SK-N-DZ (cell line): ENCODE measurements around the gene LLGL1.
A peak's percentile ranks its signal among the peaks of the same experiment; 100 is the strongest.

Experiments used
- DNase-seq: peaks from one replicate; pipeline ENCODE4 v3.0.0-alpha.2; 2015; ENCODE audit warnings: low spot score

LLGL1 gene

DNA sequence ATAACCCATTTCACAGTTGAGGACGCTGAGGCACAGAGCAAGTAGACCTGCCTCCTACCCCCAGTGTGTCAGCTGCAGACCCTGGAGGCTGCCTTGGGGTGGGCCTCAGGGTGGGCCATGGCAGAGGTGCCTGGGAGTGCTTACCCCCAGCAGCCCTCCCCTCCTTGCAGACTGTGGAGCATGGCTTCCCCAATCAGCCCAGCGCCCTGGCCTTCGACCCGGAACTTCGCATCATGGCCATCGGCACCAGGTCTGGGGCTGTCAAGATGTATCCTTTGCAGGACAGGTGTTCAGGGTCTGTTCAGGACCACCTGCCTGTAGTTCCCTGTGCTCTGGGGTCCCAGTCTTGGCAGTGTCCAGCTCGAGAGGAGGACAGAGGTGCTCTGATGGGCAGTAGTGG, 4.3 kb downstream of the LLGL1 start:
- no peak for DNase-seq

DNA sequence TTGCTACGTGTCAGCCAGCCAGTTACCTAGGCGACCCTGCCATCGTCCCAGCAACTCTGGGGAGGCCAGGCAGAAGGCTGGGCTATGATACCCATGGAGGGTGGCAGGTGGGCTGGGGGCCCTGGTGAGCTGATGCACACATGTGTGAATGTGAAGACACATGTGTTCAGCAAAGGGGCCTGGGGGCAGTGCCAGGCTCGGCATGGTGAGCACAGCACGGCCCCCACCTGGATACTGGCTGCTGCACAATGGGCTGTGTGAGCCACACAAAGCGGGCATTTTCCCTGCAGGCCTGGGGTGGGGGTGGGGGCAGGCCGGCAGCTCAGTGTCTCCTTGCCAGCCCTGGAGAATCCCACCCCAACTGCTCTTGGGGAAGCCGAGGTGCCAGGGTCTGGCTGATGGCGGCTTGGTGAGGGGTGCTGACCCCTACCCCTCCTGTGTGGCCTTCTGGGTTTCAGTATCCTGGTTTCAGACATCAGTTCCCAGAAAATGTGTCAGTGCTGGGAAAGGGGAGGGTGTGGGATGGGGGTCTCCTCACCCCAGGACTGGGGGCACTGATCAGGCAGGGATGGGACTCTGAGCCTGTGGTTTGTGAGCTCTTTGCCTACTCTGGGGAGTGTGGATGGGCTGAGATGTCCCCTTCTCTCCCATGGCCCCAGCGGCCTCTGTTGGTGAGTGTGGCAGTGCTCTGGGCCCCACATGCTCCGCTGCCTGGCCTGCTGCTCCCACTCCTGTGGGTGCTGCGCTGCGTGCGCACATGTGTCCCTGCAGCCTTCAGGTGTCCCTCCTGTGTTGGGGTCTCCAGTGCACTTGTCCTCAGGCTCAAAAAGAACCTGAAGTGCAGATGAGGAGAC, 5.1 kb downstream of the LLGL1 start:
- DNase-seq: no peak

DNA sequence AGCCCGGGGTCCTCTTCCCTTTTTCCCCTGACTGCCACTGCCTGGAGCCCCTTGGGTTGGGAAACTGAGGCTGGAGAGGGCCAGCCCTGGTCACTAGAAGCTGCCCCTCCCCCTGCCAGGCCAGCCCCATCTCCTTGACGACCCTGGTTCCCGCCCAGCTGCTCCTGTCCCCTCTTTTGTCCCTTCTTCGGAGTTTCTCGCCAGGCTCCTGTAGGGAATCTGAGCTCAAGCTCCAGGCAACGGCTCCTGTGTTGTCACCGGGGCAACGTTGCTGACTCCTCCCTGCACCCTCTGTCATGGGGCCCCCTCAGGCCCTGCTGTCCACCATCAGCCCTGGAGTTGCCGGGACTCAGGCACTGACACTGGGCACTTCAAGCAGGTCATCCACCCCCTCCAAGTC, 5.7 kb downstream of the LLGL1 start:
- DNase-seq: no peak

DNA sequence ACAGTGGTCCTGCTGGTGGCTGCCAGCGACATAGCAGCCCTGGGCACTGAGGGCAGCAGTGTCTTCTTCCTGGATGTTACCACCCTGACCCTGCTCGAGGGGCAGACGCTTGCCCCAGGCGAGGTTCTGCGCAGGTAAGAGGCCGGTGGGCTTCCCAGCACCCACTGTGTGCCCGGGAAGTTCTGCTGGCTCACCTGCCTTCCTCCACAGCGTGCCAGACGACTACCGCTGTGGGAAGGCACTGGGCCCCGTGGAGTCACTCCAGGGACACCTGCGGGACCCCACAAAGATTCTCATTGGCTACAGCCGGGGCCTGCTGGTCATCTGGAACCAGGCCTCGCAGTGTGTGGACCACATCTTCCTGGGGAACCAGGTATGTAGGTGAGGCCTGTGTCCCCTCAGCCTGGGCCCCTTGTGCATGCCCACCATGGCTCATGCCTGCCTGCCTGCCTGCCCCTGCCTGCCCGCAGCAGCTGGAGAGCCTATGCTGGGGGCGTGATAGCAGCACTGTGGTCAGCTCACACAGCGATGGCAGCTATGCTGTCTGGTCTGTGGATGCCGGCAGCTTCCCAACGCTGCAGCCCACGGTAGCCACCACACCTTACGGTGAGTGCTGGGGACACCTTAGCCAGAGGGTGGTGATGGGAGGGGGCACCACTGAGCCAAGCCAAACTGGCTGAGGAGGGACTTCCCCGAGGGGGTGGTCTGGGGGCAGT, 8.5 kb downstream of the LLGL1 start:
- DNase-seq: no peak

DNA sequence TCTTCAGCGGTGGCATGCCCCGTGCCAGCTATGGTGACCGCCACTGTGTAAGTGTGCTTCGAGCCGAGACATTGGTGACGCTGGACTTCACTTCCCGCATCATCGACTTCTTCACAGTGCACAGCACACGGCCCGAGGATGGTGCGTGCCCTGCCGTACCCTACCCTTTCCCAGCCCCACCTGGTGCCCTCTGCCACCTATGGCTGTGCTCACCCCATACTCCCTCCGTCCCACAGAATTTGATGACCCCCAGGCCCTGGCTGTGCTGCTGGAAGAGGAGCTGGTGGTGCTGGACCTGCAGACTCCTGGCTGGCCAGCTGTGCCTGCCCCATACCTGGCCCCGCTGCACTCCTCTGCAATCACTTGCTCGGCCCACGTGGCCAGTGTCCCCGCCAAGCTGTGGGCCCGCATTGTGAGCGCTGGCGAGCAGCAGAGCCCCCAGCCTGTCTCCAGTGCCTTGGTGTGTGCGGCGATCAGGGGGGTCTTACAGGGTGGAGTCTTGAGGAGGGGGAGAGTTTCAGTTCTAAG, 9.5 kb downstream of the LLGL1 start:
- no peak for DNase-seq

DNA sequence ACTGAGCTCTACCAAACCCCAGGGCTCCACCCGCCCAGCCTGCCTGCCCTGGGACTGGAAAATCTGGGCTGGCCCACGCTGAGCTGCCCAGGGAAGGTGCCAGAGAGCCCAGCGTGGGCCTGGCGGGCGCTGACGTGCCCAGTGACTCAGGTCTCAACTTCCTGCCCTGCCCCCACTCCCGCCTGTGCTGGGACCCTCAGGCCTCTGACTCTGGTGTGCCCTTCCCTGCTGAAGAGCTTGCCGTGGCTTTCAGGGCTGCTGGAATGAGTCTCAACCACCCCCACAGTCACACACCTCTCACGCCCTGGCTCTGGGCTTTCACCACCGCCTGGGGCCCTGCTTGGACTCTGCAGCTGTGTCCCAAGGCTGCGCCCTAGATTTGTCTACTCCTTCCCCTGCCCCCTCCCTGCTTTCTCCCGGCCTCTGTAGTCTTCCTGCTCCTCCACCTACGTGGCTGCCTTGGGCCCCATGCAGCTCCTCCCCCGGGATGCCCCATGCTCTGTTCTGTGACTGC, 10.4 kb downstream of the LLGL1 start:
- DNase-seq: no peak

DNA sequence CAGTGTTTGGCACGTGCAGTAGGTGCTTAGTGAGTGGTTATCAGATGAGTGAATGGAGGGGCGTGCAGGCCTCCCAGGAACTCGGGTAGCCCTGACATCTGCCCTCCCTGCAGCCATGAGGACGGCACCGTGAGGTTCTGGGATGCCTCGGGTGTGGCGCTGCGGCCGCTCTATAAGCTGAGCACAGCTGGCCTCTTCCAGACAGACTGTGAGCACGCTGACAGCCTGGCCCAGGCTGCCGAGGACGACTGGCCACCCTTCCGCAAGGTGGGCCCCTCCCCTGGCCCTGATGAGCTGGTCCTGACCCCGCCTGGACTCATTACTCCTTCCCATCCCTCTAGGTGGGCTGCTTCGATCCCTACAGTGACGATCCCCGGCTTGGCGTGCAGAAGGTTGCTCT, 11.1 kb downstream of the LLGL1 start:
- no peak for DNase-seq

DNA sequence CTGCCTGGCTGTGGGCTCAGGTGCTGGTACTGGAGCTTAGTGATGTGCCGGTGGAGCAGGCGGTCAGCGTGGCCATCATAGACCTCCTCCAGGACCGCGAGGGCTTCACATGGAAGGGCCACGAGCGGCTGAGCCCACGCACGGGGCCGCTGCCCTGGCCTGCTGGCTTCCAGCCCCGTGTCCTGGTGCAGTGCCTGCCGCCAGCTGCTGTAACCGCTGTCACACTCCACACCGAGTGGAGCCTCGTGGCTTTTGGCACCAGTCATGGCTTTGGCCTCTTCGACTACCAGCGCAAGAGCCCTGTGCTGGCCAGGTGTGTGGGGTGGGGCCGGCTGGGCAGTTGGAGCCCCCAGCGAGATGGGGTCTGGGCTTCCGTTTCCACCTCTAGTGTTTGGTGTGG, 12.0 kb downstream of the LLGL1 start:
- DNase-seq: no peak

DNA sequence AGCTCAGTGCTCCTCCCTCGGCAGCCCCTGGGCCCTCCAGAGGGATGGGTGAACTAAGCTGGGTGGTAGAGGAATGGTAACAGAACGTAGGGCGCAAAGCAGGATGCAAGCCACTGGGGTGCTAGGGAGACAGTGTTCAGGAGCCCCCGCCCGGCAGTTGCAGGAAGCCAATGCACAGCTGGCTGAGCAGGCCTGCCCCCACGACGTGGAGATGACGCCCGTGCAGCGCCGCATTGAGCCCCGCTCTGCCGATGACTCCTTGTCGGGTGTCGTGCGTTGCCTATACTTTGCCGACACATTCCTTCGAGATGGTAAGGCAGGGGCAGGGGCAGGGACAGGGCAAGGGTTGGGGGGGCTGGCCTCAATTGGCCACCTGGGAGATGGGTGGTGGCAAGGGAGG, 12.9 kb downstream of the LLGL1 start:
- no peak for DNase-seq

DNA sequence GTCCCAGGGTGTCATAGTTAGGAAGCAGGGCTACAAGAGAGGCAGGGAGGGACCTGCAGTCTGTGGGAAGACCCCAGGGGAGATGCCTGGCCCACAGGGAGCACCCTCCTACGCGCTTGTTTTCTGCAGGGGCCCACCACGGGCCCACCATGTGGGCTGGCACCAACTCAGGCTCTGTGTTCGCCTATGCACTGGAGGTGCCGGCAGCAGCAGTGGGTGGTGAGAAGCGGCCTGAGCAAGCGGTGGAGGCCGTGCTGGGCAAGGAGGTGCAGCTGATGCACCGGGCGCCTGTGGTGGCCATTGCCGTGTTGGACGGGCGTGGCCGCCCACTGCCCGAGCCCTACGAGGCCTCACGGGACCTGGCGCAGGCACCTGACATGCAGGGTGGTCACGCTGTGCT, 15.0 kb downstream of the LLGL1 start:
- DNase-seq: no peak

DNA sequence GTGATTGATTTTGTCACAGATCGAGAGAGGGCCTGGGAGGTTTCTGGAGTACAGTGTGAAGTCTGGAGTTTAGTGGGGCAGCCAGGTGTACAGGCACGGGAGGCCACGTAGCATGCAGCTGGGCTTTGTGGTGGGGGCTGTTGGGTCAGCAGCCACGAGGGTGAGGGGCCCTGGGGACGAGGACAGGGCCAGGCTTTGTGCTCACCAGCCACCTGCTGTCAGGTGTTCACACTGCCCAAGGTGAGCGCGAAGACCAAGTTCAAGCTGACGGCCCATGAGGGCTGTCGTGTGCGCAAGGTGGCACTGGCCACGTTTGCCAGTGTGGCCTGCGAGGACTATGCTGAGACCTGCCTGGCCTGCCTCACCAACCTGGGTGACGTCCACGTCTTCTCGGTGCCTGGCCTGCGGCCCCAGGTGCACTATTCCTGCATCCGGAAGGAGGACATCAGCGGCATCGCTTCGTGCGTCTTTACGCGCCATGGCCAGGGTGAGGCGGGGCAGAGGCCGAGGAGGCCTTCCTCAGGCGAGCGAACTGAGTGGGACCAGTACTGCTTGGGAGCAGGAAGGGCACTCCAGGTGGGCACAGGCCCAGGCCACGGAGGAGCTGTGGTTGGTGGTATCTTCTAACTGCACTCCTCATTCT, 15.9 kb downstream of the LLGL1 start:
- DNase-seq: no peak

DNA sequence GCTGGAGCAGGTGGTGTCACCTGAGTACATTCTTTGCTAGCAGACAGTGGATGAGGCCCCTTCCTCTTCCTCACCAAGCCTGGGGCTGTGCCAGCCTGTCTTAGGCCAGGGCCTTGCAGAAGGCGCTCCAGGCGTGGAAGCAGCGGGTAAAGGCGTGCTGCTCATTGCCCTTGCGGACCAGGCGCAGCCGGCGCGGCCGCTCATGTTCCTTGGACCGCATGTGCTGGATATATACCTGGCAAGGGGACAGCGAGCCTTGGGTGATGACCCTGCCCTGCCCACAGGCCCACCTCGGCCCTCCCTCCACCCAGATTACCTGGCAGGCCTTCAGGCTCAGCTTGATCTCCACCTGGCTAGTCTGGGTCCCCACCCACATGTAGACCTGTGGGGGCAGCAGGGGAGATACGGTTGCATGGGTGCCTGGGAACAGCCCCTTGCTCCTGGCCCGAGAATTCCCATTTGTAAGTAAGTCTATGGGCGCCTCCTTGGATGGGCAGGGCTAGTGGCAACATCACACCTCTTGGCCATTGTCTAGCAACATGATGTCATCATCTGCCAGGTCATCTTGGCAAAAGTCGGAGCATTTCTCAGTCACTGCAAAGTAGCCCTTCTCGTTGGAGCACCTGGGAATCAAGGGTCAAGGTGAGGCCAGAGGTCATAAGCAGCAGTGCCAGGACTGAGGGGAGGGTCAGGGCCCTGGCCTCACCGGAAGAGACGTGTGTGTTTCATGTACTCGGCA, 19.8 kb downstream of the LLGL1 start:
- no peak for DNase-seq

DNA sequence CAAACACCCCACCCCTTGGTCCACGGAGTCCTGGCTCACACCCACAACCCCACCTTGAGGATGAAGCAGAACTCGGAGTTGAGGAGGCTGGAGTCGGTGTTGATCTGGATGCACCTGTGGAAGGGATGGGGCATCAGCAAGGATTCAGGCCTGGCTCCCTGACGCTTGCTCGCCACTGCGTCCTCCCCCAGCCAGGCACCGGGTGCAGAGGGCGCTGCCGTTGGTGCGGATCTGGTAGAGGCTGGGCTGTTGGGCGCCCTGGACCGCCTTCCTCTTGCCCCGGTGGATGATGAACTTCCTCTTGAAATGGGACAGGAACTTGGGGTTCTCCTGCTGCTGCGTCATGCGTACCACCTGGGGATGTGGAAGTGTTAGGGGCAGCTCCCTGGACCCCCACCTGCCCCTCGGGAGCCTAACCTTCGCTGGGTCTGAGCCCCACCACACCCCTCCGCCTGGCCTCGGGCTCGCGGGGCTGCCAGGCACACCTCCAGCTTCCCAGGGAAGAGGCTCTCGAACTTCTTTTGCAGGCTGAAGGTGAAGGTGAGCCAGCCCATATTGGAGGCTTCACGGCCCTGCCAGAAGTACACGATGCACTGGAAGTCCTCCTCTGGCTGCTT, 20.8 kb downstream of the LLGL1 start:
- no peak for DNase-seq

DNA sequence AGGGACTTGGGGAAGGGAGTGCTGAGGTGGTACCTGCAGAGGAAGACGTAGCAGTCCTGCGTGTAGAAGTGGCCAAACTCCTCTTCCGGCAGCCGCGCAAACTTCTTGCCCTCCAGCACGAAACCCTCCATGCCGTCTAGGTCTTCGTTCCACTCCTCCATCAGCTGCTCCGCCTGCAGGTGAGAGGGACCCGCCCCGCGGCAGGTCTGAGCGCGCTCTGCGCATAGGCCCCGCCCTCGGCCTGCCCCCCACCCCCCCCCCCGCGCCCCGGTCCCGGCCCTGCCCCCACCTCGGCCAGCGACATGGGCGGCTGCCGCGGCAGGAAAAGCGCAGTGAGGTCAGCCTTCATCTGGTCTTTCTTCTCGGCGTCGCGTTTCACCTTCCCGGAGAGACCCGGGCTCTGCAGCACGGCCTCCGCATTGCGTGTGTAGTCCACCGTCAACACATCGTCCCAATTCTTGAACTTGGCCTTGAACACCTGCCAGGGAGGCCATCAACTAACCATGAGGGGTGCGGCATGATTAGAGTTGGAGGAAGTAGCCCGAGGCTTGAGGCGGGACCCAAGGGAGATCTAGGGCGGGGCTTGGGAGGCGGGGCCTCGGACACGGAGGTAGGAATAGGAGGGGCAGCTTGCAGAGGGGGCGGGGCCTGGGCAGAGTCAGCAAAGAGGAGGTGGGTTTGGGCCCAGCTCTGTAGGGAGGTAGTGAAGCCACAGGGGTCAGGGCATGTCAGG, 21.6 kb downstream of the LLGL1 start:
- DNase-seq: peak; percentile 65

DNA sequence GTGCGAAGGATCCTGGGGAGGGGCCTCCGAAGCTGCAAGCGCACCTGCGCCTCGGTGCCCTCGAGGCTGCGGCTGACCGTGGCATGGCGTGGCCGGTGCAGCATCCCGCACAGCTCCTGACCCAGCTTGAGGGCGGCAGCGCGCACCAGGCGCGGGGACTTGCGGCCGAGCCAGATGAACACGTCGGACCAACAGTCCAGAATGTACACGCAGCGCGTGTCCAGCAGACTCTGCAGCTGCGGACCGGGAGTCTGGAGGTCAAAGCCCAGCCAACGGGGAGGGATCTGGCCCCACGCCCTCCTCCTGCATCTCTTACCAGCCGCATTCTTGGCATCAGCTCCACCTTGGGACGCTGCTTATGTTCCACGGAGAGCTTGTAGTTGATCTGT, 22.2 kb downstream of the LLGL1 start:
- no peak for DNase-seq

DNA sequence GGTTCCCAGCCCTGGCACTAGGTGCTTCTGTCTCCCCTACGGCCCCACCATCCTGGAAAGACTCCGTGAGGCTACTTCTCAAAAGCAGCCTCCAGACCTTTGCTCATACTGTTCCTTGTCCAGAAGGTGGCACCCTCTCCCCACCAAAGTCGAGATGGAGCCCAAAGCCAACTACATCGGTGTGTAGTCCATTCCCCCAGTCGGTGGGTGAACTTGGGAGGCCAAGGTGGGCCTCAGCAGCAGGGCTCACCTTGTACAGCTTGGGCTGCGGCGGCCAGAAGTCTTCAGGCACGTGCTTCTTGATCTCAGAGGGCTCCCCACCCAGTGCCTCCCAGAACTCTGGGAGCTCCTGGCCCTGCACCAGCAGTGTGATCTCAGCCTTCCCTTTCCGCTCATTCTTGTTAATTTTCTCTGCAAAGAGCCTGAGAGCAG, 22.9 kb downstream of the LLGL1 start:
- DNase-seq: peak; percentile 81

DNA sequence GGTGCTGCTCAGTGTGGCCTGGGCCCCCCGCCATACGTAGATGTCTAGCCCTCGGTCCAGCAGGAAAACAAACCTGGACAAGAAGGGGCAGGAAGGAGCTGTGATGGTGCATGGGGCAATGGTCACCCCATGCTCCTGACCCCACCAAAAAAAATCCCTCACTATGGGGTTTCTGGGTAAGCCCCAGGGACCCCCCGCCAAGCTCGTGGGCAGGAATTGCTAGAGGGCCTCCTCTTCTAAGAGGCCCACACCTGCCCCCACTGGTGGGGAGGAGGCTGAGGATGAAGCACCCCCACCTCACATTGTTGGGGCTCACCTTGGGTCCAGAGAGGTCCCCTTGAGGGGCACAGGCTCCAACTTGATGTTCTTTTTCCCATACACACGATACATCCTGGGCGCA, 23.4 kb downstream of the LLGL1 start:
- DNase-seq: no peak

DNA sequence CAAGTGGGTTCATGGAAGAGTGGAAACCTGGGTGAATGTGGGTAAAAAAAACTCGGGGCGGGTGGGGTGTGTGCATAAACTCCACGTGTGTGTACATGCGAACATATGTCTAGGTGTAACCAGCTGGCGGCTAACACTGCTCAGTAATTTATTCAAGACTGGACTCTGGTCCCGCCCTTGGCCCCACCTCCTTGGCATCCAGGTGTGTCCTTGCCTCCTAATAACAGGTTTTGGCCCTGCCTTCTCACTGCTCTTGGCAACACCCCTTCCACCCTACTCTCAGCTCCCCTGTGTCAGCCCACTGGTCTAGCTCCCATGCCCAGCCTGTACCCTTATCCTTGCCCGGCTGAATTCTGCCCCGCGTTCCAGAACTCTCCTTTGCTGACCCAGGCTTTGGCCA, 24.8 kb downstream of the LLGL1 start:
- no peak for DNase-seq

DNA sequence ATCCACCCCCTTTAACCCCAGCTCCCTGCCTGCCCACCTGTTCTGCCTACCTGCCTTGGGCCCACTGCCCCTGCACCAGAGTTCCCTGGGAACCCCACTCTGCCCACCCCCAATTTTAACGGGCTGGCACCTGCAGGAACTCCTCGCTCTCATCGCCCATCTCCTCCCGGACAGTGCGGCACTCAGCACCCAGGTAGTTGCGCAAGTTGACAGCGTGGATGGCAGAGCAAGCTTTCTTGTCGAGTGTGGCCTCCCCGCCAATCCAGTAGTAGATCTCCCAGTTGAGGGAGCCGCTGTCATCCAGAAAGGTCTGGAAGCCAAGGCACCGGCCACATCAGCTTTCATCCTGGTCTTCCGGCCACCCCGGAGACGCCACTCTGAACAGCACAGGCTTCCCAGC, 25.3 kb downstream of the LLGL1 start:
- no peak for DNase-seq

DNA sequence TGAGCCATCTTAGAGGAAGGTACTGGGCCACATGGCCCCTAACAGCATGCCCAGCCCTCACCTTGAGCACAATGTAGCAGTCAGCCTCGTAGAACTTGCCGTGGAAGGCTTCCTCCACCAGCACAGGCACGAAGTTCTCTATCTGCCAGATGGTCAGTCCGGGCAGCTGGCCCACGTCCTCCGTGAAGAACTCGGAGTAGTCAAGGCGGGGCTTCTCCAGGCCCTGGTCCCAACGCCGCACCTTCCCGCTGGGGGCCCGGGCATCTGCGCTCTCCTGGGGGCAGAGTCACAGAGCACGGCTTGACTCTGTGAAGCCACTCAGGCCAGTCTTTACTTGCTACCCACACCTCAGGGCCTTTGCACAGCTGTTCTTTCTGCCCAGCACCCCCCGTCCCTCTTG, 25.8 kb downstream of the LLGL1 start:
- DNase-seq: no peak
